Hepatocyte (in vitro differentiated cells): ENCODE measurements around the gene SCN1B. TPM values are rescaled to one million over a fixed set of nuclear protein-coding genes. Genes with fewer than 3 reads are reported as not detected.
A peak's percentile ranks its signal among the peaks of the same experiment; 100 is the strongest.

Experiments used
- DNase-seq: peaks from one replicate; pipeline ENCODE4 v3.0.0-alpha.2; 2016; ENCODE audit warnings: low spot score
- H2AFZ ChIP-seq: fragments of 200-600 bp; sonication (generic); 2 replicates; pipeline ENCODE4 v1.6.0; 2016; ENCODE audit warnings: antibody characterized with exemption, mild to moderate bottlenecking
- H3K27ac ChIP-seq: fragments of 200-600 bp; sonication (generic); 2 replicates; pipeline ENCODE4 v1.5.1; 2016; ENCODE audit warnings: mild to moderate bottlenecking
- H3K27me3 ChIP-seq: fragments of 200-600 bp; sonication (generic); 2 replicates; pipeline ENCODE4 v1.6.1; 2016
- H3K36me3 ChIP-seq: fragments of 200-600 bp; sonication (generic); replicated peaks from 2 replicates; pipeline ENCODE4 v1.5.1; 2016; ENCODE audit warnings: low read depth; ENCODE audit not compliant: insufficient read depth
- H3K4me1 ChIP-seq: fragments of 200-600 bp; sonication (generic); 2 replicates; pipeline ENCODE4 v1.5.1; 2016; ENCODE audit warnings: mild to moderate bottlenecking, moderate library complexity; ENCODE audit not compliant: insufficient read depth
- H3K4me2 ChIP-seq: fragments of 200-600 bp; sonication (generic); 2 replicates; pipeline ENCODE4 v1.6.0; 2016
- H3K4me3 ChIP-seq: fragments of 200-600 bp; sonication (generic); 2 replicates; pipeline ENCODE4 v1.5.1; 2016; ENCODE audit warnings: mild to moderate bottlenecking
- H3K79me2 ChIP-seq: fragments of 200-600 bp; sonication (generic); 2 replicates; pipeline ENCODE4 v1.6.0; 2017; ENCODE audit warnings: mild to moderate bottlenecking
- H3K9me2 ChIP-seq: fragments of 200-600 bp; sonication (generic); replicated peaks from 2 replicates; pipeline ENCODE4 v1.6.0; 2017; ENCODE audit warnings: mild to moderate bottlenecking; ENCODE audit not compliant: insufficient read depth
- H3K9me3 ChIP-seq: fragments of 200-600 bp; sonication (generic); 2 replicates; pipeline ENCODE4 v1.5.1; 2016; ENCODE audit warnings: low read depth, mild to moderate bottlenecking
- H4K20me1 ChIP-seq: fragments of 200-600 bp; sonication (generic); 2 replicates; pipeline ENCODE4 v1.6.0; 2016; ENCODE audit warnings: mild to moderate bottlenecking; ENCODE audit not compliant: insufficient read depth, poor library complexity, severe bottlenecking
- EZH2 ChIP-seq: fragments of 200-600 bp; sonication (generic); IDR thresholded peaks from 2 replicates; pipeline ENCODE4 v1.6.1; 2016; ENCODE audit warnings: antibody characterized with exemption, mild to moderate bottlenecking, borderline replicate concordance
- EZH2phosphoT487 ChIP-seq: fragments of 200-600 bp; sonication (generic); IDR thresholded peaks from one replicate; pipeline ENCODE4 v1.6.1; 2018; ENCODE audit warnings: antibody characterized with exemption, mild to moderate bottlenecking, low read depth, moderate library complexity; ENCODE audit not compliant: unreplicated experiment, severe bottlenecking
- WGBS: methylation state at CpG from one replicate; pipeline ENCODE4 v1.1.6; 2016; ENCODE audit warnings: low lambda C conversion rate; ENCODE audit errors: missing lambda C conversion rate; 5-methylcytosine and 5-hydroxymethylcytosine counted together
- polyA plus RNA-seq: library from polyadenylated mRNA; unstranded; fragments of >200 nt; fragmentation: Nextera tagmentation; extraction: Ambion mirVana; gene quantifications from 2 replicates; pipeline ENCODE4 v1.2.1, GENCODE V29; 2016
- total RNA-seq: library from RNA; depleted of rRNA; stranded (reverse); fragments of >200 nt; gene quantifications from 2 replicates; pipeline ENCODE4 v1.2.3, GENCODE V29; 2014
- TF ChIP-seq, protein P1 (sequence below): fragments of 200-600 bp; sonication (generic); IDR thresholded peaks from 2 replicates; pipeline ENCODE4 v1.5.1; 2016; ENCODE audit warnings: antibody characterized with exemption, mild to moderate bottlenecking; ENCODE audit not compliant: poor library complexity

Gene SCN1B
- total and polyA plus RNA-seq, 2 experiments from 2014 or later = 0.60 to 3.1 TPM

DNA sequence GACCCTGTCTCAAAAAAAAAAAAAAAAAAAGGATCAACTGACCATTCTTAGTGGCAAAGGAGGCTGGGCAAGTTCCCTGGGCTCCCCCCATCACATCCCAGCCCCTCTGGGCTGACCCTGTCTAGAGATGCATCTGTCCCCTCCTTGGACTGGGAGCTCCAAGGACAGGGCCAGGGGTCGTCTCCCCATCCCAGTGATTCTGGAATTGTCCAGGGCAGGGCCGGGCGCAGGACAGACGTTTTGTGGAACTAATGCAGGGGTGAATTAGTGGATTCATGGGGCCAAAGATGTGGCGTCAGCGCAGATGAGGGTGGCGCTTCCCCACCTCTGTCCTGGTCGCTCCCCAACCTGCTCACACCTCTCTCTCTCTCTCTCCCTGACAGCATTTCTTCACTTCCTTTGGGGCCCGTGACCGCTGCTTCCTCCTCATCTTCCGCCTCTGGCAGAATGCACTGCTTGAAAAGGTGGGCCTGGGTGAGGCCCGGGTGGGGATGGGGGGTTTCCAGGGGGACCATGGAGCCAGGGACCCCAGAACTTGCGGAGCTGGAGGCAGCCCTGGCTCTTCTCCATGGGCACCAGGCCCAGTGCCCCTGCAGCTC is 19.1 kb upstream of the SCN1B start:
- 97% methylated on average over 13 of the region's 13 CpGs for WGBS

DNA sequence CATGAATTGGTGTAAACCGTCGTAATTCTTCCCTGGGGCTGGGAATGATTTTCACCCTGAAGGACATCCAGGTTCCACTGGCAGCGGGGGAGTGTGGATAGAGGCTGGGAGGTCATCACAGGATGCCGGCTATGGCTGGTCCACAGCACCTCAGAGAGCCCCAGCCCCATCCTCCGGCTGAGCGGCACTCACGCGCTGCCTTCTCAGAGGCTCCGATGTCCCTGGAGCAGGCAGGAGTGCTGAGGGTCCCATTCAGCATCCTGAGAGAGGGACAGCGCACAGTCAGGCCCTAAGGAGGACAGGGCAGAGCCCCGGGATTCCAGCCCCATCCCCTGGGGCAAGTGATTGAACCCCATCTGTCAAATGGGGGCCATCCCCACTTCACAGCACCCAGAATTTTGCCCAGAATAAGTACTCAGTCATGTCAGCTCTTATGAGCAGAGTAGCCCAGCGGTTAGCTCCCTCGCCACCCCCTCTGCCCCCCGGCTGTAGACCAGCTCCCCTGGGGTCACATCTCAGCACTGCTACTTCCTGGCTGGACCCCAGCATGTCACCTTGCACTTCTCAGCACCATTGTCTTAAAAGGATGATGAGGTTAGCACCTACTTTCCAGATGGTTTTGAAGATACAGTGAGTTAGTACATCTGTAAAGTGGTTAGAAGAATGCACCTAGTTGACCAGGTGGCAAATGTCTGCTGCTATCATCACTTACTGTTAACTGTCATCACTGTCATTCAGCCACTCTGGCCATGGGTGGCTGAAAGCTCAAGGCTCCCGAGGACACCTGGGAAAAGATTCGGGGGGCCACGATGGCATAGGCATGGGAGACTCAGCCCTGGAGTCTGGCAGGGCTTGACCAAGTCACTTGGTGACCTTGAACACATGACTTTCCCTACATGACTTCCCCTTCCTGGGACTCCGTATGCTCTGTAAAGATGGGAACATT is 18.3 kb upstream of the SCN1B start:
- Histone ChIP-seq H3K9me2 (no peaks in the 10 kb centered on the region), H3K9me3 (no peaks in the 10 kb centered on the region), H3K27ac (no peak overlapping the region), H3K4me2 (no peak overlapping the region), H2AFZ (no peak overlapping the region), H3K4me1 (peaks cover 3% of the 10 kb centered on the region), H4K20me1 (peaks cover 4% of the 10 kb centered on the region), H3K27me3 (no peaks in the 10 kb centered on the region), H3K36me3 (no peaks in the 10 kb centered on the region), H3K79me2 (peaks cover 21% of the 10 kb centered on the region), H3K4me3 (no peak overlapping the region)
- 94% methylated on average over 18 of the region's 18 CpGs for WGBS
- no peak for DNase-seq
- TF ChIP-seq EZH2phosphoT487 (no peak), EZH2 (no peak)
- TF ChIP-seq, protein P1, sequence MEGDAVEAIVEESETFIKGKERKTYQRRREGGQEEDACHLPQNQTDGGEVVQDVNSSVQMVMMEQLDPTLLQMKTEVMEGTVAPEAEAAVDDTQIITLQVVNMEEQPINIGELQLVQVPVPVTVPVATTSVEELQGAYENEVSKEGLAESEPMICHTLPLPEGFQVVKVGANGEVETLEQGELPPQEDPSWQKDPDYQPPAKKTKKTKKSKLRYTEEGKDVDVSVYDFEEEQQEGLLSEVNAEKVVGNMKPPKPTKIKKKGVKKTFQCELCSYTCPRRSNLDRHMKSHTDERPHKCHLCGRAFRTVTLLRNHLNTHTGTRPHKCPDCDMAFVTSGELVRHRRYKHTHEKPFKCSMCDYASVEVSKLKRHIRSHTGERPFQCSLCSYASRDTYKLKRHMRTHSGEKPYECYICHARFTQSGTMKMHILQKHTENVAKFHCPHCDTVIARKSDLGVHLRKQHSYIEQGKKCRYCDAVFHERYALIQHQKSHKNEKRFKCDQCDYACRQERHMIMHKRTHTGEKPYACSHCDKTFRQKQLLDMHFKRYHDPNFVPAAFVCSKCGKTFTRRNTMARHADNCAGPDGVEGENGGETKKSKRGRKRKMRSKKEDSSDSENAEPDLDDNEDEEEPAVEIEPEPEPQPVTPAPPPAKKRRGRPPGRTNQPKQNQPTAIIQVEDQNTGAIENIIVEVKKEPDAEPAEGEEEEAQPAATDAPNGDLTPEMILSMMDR = no peak

More for the DNA sequence above, 19.1 kb upstream of the SCN1B start:
- Histone ChIP-seq H3K4me3 (no peak overlapping the region), H3K27ac (no peak overlapping the region), H3K36me3 (no peaks in the 10 kb centered on the region), H3K79me2 (peaks cover 27% of the 10 kb centered on the region), H3K27me3 (no peaks in the 10 kb centered on the region), H2AFZ (no peak overlapping the region), H4K20me1 (peaks cover 4% of the 10 kb centered on the region), H3K9me3 (no peaks in the 10 kb centered on the region), H3K4me1 (peaks cover 8% of the 10 kb centered on the region), H3K4me2 (no peak overlapping the region), H3K9me2 (no peaks in the 10 kb centered on the region)
- no peak for DNase-seq
- no peak for TF ChIP-seq EZH2phosphoT487
- TF ChIP-seq, protein P1 = no peak
- TF ChIP-seq EZH2 = no peak

DNA sequence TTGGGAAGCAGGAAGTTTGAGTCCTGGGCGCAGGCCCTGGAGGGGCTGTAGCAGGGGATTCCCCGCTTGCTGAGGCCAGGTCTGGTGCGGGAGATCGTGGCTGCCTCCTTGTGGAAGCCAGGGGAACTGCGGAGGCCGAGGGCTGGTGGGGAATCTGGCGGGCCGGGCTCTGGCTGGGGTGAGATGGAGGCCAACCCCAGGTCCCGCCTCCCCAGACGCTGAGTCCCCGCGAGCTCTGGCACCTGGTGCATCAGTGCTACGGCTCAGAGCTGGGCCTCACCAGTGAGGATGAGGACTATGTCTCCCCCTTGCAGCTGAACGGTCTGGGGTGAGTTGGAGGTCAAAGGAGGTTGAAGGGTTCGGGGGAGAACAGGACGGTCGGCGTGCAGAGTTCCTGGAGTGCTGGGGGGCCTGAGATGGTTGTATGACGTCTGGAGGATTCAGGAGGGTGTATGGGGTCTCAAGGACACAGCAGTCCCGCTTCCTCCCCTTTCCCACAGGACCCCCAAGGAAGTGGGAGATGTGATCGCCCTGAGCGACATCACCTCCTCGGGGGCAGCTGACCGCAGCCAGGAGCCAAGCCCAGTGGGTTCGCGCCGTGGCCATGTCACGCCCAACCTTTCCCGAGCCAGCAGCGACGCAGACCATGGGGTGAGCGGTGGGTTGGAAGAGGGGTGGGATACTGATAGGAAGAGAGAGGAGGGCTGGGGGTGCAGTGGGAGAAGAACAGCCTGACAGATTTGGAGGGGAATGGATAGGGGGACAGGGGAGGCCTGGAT is 17.0 kb upstream of the SCN1B start:
- Histone ChIP-seq H3K4me1 (no peaks in the 10 kb centered on the region), H3K27me3 (no peaks in the 10 kb centered on the region), H3K36me3 (no peaks in the 10 kb centered on the region), H3K9me3 (no peaks in the 10 kb centered on the region), H3K4me2 (no peak overlapping the region), H3K4me3 (no peak overlapping the region), H3K27ac (no peak overlapping the region), H3K9me2 (no peaks in the 10 kb centered on the region), H2AFZ (no peak overlapping the region), H4K20me1 (no peaks in the 10 kb centered on the region), H3K79me2 (peaks cover 9% of the 10 kb centered on the region)
- no peak for TF ChIP-seq EZH2phosphoT487
- TF ChIP-seq, protein P1 = peak; percentile 82
- DNase-seq = peak; percentile 82
- WGBS = 70% methylated on average over 32 of the region's 32 CpGs
